ENCODE data around the gene CMTM7. TPM values are rescaled to one million over a fixed set of nuclear protein-coding genes. Genes with fewer than 3 reads are reported as not detected.
A peak's percentile ranks its signal among the peaks of the same experiment; 100 is the strongest.

The CMTM7 gene
- total RNA-seq, 2 experiments from 2014 or later: 31.5 to 35.2 TPM

- peaks cover 32% of the 10 kb centered on the region for H3K4me1 ChIP-seq (ENCODE audit: insufficient read depth, low read length)
- TF ChIP-seq CTCF (IDR thresholded peaks at IDR 0.05): peak; percentile 75
- Mint-ChIP-seq H3K27ac (peak overlapping the region; percentile 76), H3K9me3 (no peaks in the 10 kb centered on the region), H3K27me3 (no peaks in the 10 kb centered on the region), H3K36me3 (ENCODE audit: low read depth) (no peaks in the 10 kb centered on the region), H3K4me1 (ENCODE audit: low read depth) (peaks cover 40% of the 10 kb centered on the region), H3K4me3 (no peak overlapping the region)
- no peaks in the 10 kb centered on the region for H3K27me3 ChIP-seq (ENCODE audit: control insufficient read depth in 1 of 2, insufficient read depth in 2 of 2, low read length in 2 of 2)
- H3K9me3 ChIP-seq (ENCODE audit: control insufficient read depth in 1 of 2, insufficient read depth in 1 of 2, low read length in 2 of 2): no peaks in the 10 kb centered on the region
- no peaks in the 10 kb centered on the region for H3K36me3 ChIP-seq (ENCODE audit: insufficient read depth, low read length)
- ChIA-PET POLR2A (interaction anchor here (0.6 to 2.2 kb wide), 9 partner anchors 16 to 128 kb away, joined by 3 to 8 read pairs (median 5); partner anchors contain the start of genes CMTM6 and CMTM7), CTCF (interaction anchor here (0.6 to 4.4 kb wide), 17 partner anchors 11 to 293 kb away, joined by 3 to 61 read pairs (median 4); partner anchors contain the start of gene CMTM7)
- peak; percentile 33 for ATAC-seq (ENCODE audit: poor library complexity)
- intact Hi-C loops (cut with DNase I, micrococcal nuclease): loop anchor here (1.0 to 10.0 kb wide), 5 partner anchors 24 to 290 kb away; no protein-coding TSS in a partner anchor
- no peak overlapping the region for H3K27ac ChIP-seq (ENCODE audit: low read depth in 1 of 2, low read length in 2 of 2)
- H3K4me3 ChIP-seq (ENCODE audit: low read length): no peak overlapping the region
- DNase-seq: peak in 13 of 14 experiments; percentile 17 to 89 (median 62)
Observed at GRCh38 chr3:32374788-32375595, 16.7 kb upstream of the CMTM7 start.

GRCh38 chr3:32375596-32375930, 16.1 kb upstream of the CMTM7 start:
- Histone ChIP-seq H3K27me3 (ENCODE audit: control insufficient read depth in 1 of 2, insufficient read depth in 2 of 2, low read length in 2 of 2) (no peaks in the 10 kb centered on the region), H3K4me1 (ENCODE audit: insufficient read depth, low read length) (peaks cover 28% of the 10 kb centered on the region), H3K4me3 (ENCODE audit: low read length) (no peak overlapping the region), H3K27ac (ENCODE audit: low read depth in 1 of 2, low read length in 2 of 2) (no peak overlapping the region), H3K36me3 (ENCODE audit: insufficient read depth, low read length) (no peaks in the 10 kb centered on the region), H3K9me3 (ENCODE audit: control insufficient read depth in 1 of 2, insufficient read depth in 1 of 2, low read length in 2 of 2) (no peaks in the 10 kb centered on the region)
- no peak overlapping the region for H3K4me3 Mint-ChIP-seq
- intact Hi-C loops (cut with DNase I, micrococcal nuclease): loop anchor here (1.0 to 10.0 kb wide), 4 partner anchors 24 to 289 kb away; no protein-coding TSS in a partner anchor
- no peak overlapping the region for H3K27ac Mint-ChIP-seq
- no peak for TF ChIP-seq CTCF (IDR thresholded peaks at IDR 0.05)
- ChIA-PET CTCF (interaction anchor here (0.9 to 4.4 kb wide), 16 partner anchors 10 to 200 kb away, joined by 3 to 61 read pairs (median 4); partner anchors contain the start of gene CMTM7), POLR2A (interaction anchor here (0.6 to 2.2 kb wide), 8 partner anchors 15 to 127 kb away, joined by 3 to 8 read pairs (median 6); partner anchors contain the start of genes CMTM6 and CMTM7)
- no peaks in the 10 kb centered on the region for H3K9me3 Mint-ChIP-seq
- no peaks in the 10 kb centered on the region for H3K27me3 Mint-ChIP-seq
- DNase-seq (no peak), ATAC-seq (ENCODE audit: poor library complexity) (no peak)
- peaks cover 35% of the 10 kb centered on the region for H3K4me1 Mint-ChIP-seq (ENCODE audit: low read depth)
- H3K36me3 Mint-ChIP-seq (ENCODE audit: low read depth): no peaks in the 10 kb centered on the region

GRCh38 chr3:32376115-32376514, 15.5 kb upstream of the CMTM7 start:
- TF ChIP-seq CTCF (IDR thresholded peaks at IDR 0.05): no peak
- Mint-ChIP-seq H3K4me1 (ENCODE audit: low read depth) (peaks cover 32% of the 10 kb centered on the region), H3K27ac (no peak overlapping the region), H3K36me3 (ENCODE audit: low read depth) (no peaks in the 10 kb centered on the region), H3K4me3 (no peak overlapping the region), H3K9me3 (no peaks in the 10 kb centered on the region), H3K27me3 (no peaks in the 10 kb centered on the region)
- Histone ChIP-seq H3K36me3 (ENCODE audit: insufficient read depth, low read length) (no peaks in the 10 kb centered on the region), H3K27me3 (ENCODE audit: control insufficient read depth in 1 of 2, insufficient read depth in 2 of 2, low read length in 2 of 2) (no peaks in the 10 kb centered on the region), H3K4me1 (ENCODE audit: insufficient read depth, low read length) (peaks cover 22% of the 10 kb centered on the region), H3K9me3 (ENCODE audit: control insufficient read depth in 1 of 2, insufficient read depth in 1 of 2, low read length in 2 of 2) (no peaks in the 10 kb centered on the region), H3K4me3 (ENCODE audit: low read length) (no peak overlapping the region), H3K27ac (ENCODE audit: low read depth in 1 of 2, low read length in 2 of 2) (no peak overlapping the region)
- CTCF ChIA-PET: interaction anchor here (0.9 to 4.4 kb wide), 9 partner anchors 10 to 200 kb away, joined by 3 to 61 read pairs (median 5); no protein-coding TSS in a partner anchor
- no peak for ATAC-seq (ENCODE audit: poor library complexity)
- intact Hi-C loops (cut with DNase I, micrococcal nuclease): loop anchor here (2.0 to 10.0 kb wide), 2 partner anchors 19 to 289 kb away; no protein-coding TSS in a partner anchor
- no peak for DNase-seq
- POLR2A ChIA-PET: interaction anchor here (1.3 to 2.2 kb wide), 5 partner anchors 15 to 94 kb away, joined by 6 to 8 read pairs (median 7); partner anchors contain the start of gene CMTM7

Measured in CD4-positive, alpha-beta T cell (primary cell).